ENCODE measurements around the gene FGR.

- TF ChIP-seq, protein P1, sequence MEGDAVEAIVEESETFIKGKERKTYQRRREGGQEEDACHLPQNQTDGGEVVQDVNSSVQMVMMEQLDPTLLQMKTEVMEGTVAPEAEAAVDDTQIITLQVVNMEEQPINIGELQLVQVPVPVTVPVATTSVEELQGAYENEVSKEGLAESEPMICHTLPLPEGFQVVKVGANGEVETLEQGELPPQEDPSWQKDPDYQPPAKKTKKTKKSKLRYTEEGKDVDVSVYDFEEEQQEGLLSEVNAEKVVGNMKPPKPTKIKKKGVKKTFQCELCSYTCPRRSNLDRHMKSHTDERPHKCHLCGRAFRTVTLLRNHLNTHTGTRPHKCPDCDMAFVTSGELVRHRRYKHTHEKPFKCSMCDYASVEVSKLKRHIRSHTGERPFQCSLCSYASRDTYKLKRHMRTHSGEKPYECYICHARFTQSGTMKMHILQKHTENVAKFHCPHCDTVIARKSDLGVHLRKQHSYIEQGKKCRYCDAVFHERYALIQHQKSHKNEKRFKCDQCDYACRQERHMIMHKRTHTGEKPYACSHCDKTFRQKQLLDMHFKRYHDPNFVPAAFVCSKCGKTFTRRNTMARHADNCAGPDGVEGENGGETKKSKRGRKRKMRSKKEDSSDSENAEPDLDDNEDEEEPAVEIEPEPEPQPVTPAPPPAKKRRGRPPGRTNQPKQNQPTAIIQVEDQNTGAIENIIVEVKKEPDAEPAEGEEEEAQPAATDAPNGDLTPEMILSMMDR (IDR thresholded peaks at IDR 0.05 in 2 of 3, conservative IDR thresholded peaks at IDR 0.05 in 1 of 3; ENCODE audit: borderline replicate concordance in 1 of 3, insufficient read depth in 1 of 3, low read depth in 2 of 3, low read length in 2 of 3), result 0 out of 6 replicates have a peak, but pooled peaks of 1 of the 3 experiments have one; percentile 8
- TF ChIP-seq CEBPB (IDR thresholded peaks at IDR 0.05; ENCODE audit: low read depth) (no peak), POLR2A (IDR thresholded peaks at IDR 0.05; ENCODE audit: borderline replicate concordance, extremely low read depth, insufficient read depth, insufficient read length) (no peak), SRF (IDR thresholded peaks at IDR 0.05; ENCODE audit: low read depth) (no peak), EZH2 (IDR thresholded peaks at IDR 0.05) (no peak), ATF3 (IDR thresholded peaks at IDR 0.05) (no peak), JUND (IDR thresholded peaks at IDR 0.05) (no peak)
- TF ChIP-seq, protein P2, sequence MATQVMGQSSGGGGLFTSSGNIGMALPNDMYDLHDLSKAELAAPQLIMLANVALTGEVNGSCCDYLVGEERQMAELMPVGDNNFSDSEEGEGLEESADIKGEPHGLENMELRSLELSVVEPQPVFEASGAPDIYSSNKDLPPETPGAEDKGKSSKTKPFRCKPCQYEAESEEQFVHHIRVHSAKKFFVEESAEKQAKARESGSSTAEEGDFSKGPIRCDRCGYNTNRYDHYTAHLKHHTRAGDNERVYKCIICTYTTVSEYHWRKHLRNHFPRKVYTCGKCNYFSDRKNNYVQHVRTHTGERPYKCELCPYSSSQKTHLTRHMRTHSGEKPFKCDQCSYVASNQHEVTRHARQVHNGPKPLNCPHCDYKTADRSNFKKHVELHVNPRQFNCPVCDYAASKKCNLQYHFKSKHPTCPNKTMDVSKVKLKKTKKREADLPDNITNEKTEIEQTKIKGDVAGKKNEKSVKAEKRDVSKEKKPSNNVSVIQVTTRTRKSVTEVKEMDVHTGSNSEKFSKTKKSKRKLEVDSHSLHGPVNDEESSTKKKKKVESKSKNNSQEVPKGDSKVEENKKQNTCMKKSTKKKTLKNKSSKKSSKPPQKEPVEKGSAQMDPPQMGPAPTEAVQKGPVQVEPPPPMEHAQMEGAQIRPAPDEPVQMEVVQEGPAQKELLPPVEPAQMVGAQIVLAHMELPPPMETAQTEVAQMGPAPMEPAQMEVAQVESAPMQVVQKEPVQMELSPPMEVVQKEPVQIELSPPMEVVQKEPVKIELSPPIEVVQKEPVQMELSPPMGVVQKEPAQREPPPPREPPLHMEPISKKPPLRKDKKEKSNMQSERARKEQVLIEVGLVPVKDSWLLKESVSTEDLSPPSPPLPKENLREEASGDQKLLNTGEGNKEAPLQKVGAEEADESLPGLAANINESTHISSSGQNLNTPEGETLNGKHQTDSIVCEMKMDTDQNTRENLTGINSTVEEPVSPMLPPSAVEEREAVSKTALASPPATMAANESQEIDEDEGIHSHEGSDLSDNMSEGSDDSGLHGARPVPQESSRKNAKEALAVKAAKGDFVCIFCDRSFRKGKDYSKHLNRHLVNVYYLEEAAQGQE (IDR thresholded peaks at IDR 0.05; ENCODE audit: low read depth), result no peak
Observed at GRCh38 chr1:27600498-27601175, 34.3 kb downstream of the FGR start.
